DND-41 (cell line): Measurements from ENCODE around the gene DMAP1.

Source experiments
- ATAC-seq: fragments of 200-7000 bp; cut with Tn5 transposase; 3 replicates; pipeline ENCODE4 v1.9.1; 2021; ENCODE audit warnings: low read depth; ENCODE audit not compliant: insufficient read depth
- DNase-seq: peaks from one replicate; pipeline ENCODE4 v3.0.0-alpha.2; 2020
- H2AFZ ChIP-seq: 2 replicates; pipeline ENCODE4 v1.6.0; 2012; ENCODE audit warnings: low read depth, low read length
- H3K27ac ChIP-seq: 2 replicates; pipeline ENCODE4 v1.5.1; 2012; ENCODE audit warnings: low read length, inconsistent platforms
- H3K27me3 ChIP-seq: fragments of 200-600 bp; sonication (generic); 2 replicates; pipeline ENCODE4 v1.6.0; 2012; ENCODE audit warnings: low read length, mild to moderate bottlenecking, inconsistent platforms; ENCODE audit not compliant: insufficient read depth, poor library complexity
- H3K36me3 ChIP-seq: 2 replicates; pipeline ENCODE4 v1.5.1; 2012; ENCODE audit warnings: low read length, inconsistent platforms; ENCODE audit not compliant: insufficient read depth
- H3K4me1 ChIP-seq: 2 replicates; pipeline ENCODE4 v1.5.1; 2012; ENCODE audit warnings: mild to moderate bottlenecking, low read length; ENCODE audit not compliant: insufficient read depth
- H3K4me2 ChIP-seq: 2 replicates; pipeline ENCODE4 v1.6.0; 2012; ENCODE audit warnings: mild to moderate bottlenecking, moderate library complexity, low read length, inconsistent platforms; ENCODE audit not compliant: insufficient read depth
- H3K4me3 ChIP-seq, 2 experiments: fragments of 200-600 bp in 1 of 2; shearing (Covaris generic) in 1 of 2; 2 replicates each; pipeline ENCODE4 v1.5.1; 2012 to 2016; ENCODE audit warnings: inconsistent platforms in 2 of 2, low read length in 2 of 2, mild to moderate bottlenecking in 2 of 2, low read depth in 1 of 2, moderate library complexity in 1 of 2
- H3K79me2 ChIP-seq: 2 replicates; pipeline ENCODE4 v1.6.0; 2012; ENCODE audit warnings: low read length, inconsistent platforms; ENCODE audit not compliant: insufficient read depth
- H3K9ac ChIP-seq: 2 replicates; pipeline ENCODE4 v1.6.0; 2012; ENCODE audit warnings: low read depth, mild to moderate bottlenecking, inconsistent platforms, low read length, moderate library complexity
- H3K9me3 ChIP-seq: 2 replicates; pipeline ENCODE4 v1.5.1; 2012; ENCODE audit warnings: low read length, moderate library complexity, mild to moderate bottlenecking, inconsistent platforms; ENCODE audit not compliant: insufficient read depth, severe bottlenecking
- H4K20me1 ChIP-seq: 2 replicates; pipeline ENCODE4 v1.6.0; 2012; ENCODE audit warnings: low read length; ENCODE audit not compliant: insufficient read depth
- EZH2 ChIP-seq: IDR thresholded peaks from 3 replicates; pipeline ENCODE4 v1.6.1; 2012; ENCODE audit warnings: borderline replicate concordance, low read depth, mild to moderate bottlenecking, moderate library complexity, low read length, inconsistent platforms; ENCODE audit not compliant: severe bottlenecking
- TF ChIP-seq, protein P1 (sequence below): IDR thresholded peaks from 2 replicates; pipeline ENCODE4 v1.5.1; 2012; ENCODE audit warnings: borderline replicate concordance, low read length, moderate library complexity, mild to moderate bottlenecking; ENCODE audit not compliant: poor library complexity, severe bottlenecking; ENCODE audit errors: extremely low read depth

Gene DMAP1

DNA sequence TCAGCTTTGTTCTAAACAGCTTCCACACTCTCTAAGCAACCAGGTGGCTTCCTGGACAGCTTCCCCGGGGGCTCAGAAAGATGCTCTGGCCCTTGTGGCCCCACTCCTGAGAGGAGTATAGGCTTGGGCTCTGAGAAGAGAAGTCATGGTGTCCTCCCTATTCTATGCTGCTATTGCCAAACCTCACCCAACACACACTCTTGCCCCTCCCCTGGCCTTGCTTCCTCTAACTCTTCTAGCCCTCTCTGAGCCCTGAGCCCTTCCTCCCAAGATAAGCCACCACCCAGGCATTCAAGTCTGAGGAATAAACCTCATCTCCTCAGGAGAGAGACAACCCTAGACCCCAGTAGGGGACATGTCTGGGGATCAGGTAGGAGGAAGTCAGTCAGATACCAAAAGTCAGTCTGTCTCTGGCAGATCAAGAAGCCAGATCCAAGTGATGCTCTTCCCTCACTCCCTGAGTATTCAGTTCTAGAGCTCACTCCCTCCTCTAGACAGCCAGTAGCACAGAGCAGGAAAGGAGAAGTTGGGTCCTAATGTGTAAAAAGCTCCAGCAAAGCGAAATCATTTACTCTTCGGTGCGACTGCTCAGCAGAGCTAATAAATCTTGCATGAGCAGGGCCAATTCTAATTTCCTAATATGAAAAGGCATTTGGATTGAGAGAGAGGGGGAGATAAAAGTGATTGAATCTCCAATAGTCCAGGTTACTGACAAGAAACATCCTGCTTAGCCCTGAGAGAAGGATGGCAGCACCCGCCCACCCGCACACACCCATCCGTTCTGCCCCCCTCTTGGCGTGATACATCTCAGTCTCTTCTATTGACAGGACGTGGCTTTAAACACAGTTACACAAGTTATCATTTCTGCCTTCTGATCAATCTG lies 50.5 kb downstream of the DMAP1 start:
- Histone ChIP-seq H3K4me2 (no peak overlapping the region), H3K9me3 (no peaks in the 10 kb centered on the region), H3K79me2 (no peaks in the 10 kb centered on the region), H3K36me3 (no peaks in the 10 kb centered on the region), H3K27ac (no peak overlapping the region), H3K27me3 (no peaks in the 10 kb centered on the region), H4K20me1 (peaks cover 35% of the 10 kb centered on the region), H3K4me1 (no peaks in the 10 kb centered on the region), H3K4me3 (no peak overlapping the region), H2AFZ (no peak overlapping the region), H3K9ac (no peak overlapping the region)
- TF ChIP-seq EZH2: no peak
- TF ChIP-seq, protein P1, sequence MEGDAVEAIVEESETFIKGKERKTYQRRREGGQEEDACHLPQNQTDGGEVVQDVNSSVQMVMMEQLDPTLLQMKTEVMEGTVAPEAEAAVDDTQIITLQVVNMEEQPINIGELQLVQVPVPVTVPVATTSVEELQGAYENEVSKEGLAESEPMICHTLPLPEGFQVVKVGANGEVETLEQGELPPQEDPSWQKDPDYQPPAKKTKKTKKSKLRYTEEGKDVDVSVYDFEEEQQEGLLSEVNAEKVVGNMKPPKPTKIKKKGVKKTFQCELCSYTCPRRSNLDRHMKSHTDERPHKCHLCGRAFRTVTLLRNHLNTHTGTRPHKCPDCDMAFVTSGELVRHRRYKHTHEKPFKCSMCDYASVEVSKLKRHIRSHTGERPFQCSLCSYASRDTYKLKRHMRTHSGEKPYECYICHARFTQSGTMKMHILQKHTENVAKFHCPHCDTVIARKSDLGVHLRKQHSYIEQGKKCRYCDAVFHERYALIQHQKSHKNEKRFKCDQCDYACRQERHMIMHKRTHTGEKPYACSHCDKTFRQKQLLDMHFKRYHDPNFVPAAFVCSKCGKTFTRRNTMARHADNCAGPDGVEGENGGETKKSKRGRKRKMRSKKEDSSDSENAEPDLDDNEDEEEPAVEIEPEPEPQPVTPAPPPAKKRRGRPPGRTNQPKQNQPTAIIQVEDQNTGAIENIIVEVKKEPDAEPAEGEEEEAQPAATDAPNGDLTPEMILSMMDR: no peak
- ATAC-seq (no peak), DNase-seq (no peak)

DNA sequence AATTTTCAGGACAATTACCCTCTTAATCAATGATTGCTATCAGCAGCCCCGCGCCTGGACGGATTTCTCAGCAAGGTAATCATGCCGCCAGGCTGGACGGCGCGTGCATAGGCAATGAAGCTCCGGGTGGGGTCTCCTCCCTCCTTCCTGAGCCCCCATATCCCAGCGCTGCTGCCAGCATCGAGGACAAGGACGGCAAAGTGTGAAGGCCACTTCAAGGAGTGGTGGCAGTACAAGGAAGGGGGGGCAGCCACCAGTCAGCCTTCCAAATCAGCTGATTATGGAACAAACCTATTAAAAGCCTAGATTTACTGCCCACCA lies 51.1 kb downstream of the DMAP1 start:
- H3K4me1 ChIP-seq: no peaks in the 10 kb centered on the region
- no peak overlapping the region for H3K27ac ChIP-seq
- no peak overlapping the region for H3K4me3 ChIP-seq
- H3K79me2 ChIP-seq: no peaks in the 10 kb centered on the region
- no peaks in the 10 kb centered on the region for H3K9me3 ChIP-seq
- peaks cover 33% of the 10 kb centered on the region for H4K20me1 ChIP-seq
- no peak for ATAC-seq
- H3K9ac ChIP-seq: no peak overlapping the region
- no peak for TF ChIP-seq EZH2
- TF ChIP-seq, protein P1: no peak
- no peak overlapping the region for H2AFZ ChIP-seq
- no peak for DNase-seq
- H3K36me3 ChIP-seq: no peaks in the 10 kb centered on the region
- H3K4me2 ChIP-seq: no peak overlapping the region
- no peaks in the 10 kb centered on the region for H3K27me3 ChIP-seq

DNA sequence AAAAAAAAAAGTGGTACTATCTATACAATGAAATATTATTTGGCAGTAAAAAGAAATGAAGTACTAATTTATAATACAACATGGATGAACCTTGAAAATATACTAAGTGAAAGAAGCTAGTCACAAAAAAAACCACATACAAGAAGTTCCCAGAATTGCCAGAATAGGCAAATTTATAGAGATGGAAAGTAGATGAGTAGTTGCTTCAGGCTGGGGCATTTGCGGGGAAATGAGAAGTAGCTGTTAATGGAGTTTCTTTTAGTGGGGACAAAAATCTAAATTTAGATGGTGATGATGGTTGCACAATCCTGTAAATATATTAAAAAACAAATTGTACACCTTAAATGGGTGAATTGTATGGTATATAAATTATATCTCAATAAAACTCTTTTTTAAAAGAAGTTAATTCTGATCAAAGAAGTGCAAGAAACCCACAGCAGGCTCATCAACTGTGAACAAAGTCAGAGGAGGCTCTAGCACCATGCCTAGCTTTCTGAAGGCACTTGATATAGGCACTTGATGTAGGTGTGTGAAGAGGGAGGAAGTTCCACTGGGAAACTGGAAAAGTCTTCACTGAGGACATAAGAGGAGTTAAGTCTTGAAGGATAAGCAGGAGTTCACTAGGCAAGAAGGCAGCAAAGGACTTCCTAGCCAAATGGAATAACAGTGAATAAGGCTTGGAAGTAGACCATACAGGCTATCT lies 52.5 kb downstream of the DMAP1 start:
- ATAC-seq: no peak
- Histone ChIP-seq H3K4me3 (no peak overlapping the region), H3K27me3 (no peaks in the 10 kb centered on the region), H3K79me2 (no peaks in the 10 kb centered on the region), H3K4me1 (no peaks in the 10 kb centered on the region), H4K20me1 (peaks cover 30% of the 10 kb centered on the region), H3K36me3 (no peaks in the 10 kb centered on the region), H3K9ac (no peak overlapping the region), H3K4me2 (no peak overlapping the region), H3K27ac (no peak overlapping the region), H3K9me3 (no peaks in the 10 kb centered on the region), H2AFZ (no peak overlapping the region)
- DNase-seq: no peak
- TF ChIP-seq EZH2: no peak
- TF ChIP-seq, protein P1: no peak
